HEK293 (cell line): ENCODE data around the gene AQP6.

ENCODE experiments used
- CTCF ChIA-PET: fragments of 350-600 bp; formaldehyde crosslinking; extraction: SDS; loops from one replicate; lab custom pipeline; 2021; ENCODE audit warnings: antibody characterized with exemption; lab: Yijun Ruan, JAX
- POLR2A ChIA-PET: fragments of 300-600 bp; formaldehyde crosslinking; extraction: SDS; loops from one replicate; lab custom pipeline; 2020; ENCODE audit warnings: antibody characterized with exemption, inconsistent platforms; lab: Yijun Ruan, JAX
- H3K27ac ChIP-seq: fragments of 200-500 bp; sonication (Bioruptor generic); 2 replicates; pipeline ENCODE4 v1.5.1; 2014; ENCODE audit warnings: low read depth, low read length, control low read depth, inconsistent platforms; ENCODE audit errors: extremely low read depth
- H3K36me3 ChIP-seq, 2 experiments: fragments of 200-500 bp in 1 of 2; sonication (Bioruptor generic) in 1 of 2; 1 replicate in 1 of 2; 2 replicates in 1 of 2; pipeline ENCODE4 v1.5.1; 2014 to 2017; ENCODE audit warnings: inconsistent platforms in 2 of 2, low read length in 2 of 2; ENCODE audit not compliant: control insufficient read depth in 2 of 2, insufficient read depth in 1 of 2
- H3K4me1 ChIP-seq: fragments of 200-500 bp; sonication (Bioruptor generic); 2 replicates; pipeline ENCODE4 v1.5.1; 2014; ENCODE audit warnings: mild to moderate bottlenecking, low read length, inconsistent platforms; ENCODE audit not compliant: control insufficient read depth, insufficient read depth
- H3K4me3 ChIP-seq: 2 replicates; pipeline ENCODE4 v1.5.1; 2011; ENCODE audit warnings: low read depth, mild to moderate bottlenecking, control low read depth, low read length, moderate library complexity
- H3K9me3 ChIP-seq: fragments of 200-500 bp; sonication (Bioruptor generic); 2 replicates; pipeline ENCODE4 v1.5.1; 2014; ENCODE audit warnings: low read depth, low read length, inconsistent platforms; ENCODE audit not compliant: control insufficient read depth, insufficient read depth
- GLIS1 ChIP-seq: fragments of 450-650 bp; formaldehyde crosslinking; IDR thresholded peaks from 2 replicates; pipeline ENCODE4 v1.5.1; 2016; ENCODE audit warnings: missing biosample characterization, missing genetic modification characterization
- IKZF3 ChIP-seq: fragments of 450-650 bp; IDR thresholded peaks from 2 replicates; pipeline ENCODE4 v1.5.0; 2018; ENCODE audit warnings: missing biosample characterization, mild to moderate bottlenecking, missing genetic modification characterization, moderate library complexity
- PRDM4 ChIP-seq: fragments of 450-650 bp; formaldehyde crosslinking; IDR thresholded peaks from 2 replicates; pipeline ENCODE4 v1.5.1; 2017; ENCODE audit warnings: missing biosample characterization, missing genetic modification characterization
- RBAK ChIP-seq: fragments of 450-650 bp; formaldehyde crosslinking; IDR thresholded peaks from 2 replicates; pipeline ENCODE4 v1.5.1; 2016; ENCODE audit warnings: missing biosample characterization, missing genetic modification characterization
- ZBTB44 ChIP-seq: fragments of 450-650 bp; IDR thresholded peaks from 2 replicates; pipeline ENCODE4 v1.5.1; 2018; ENCODE audit warnings: missing biosample characterization, mild to moderate bottlenecking, missing genetic modification characterization
- ZFHX2 ChIP-seq: fragments of 450-650 bp; formaldehyde crosslinking; conservative IDR thresholded peaks from 2 replicates; pipeline ENCODE4 v1.5.1; 2016; ENCODE audit warnings: missing biosample characterization, missing genetic modification characterization
- ZFP41 ChIP-seq: fragments of 450-650 bp; formaldehyde crosslinking; IDR thresholded peaks from 2 replicates; pipeline ENCODE4 v1.5.1; 2016; ENCODE audit warnings: missing biosample characterization, missing genetic modification characterization, borderline replicate concordance
- ZNF112 ChIP-seq: fragments of 450-650 bp; formaldehyde crosslinking; IDR thresholded peaks from 2 replicates; pipeline ENCODE4 v1.5.0; 2017; ENCODE audit warnings: missing biosample characterization, missing genetic modification characterization
- ZNF19 ChIP-seq: fragments of 450-650 bp; formaldehyde crosslinking; IDR thresholded peaks from 2 replicates; pipeline ENCODE4; 2016; ENCODE audit warnings: missing biosample characterization, missing genetic modification characterization, low read depth
- ZNF211 ChIP-seq: fragments of 450-650 bp; formaldehyde crosslinking; IDR thresholded peaks from 2 replicates; pipeline ENCODE4 v1.5.1; 2016; ENCODE audit warnings: low read depth, missing biosample characterization, missing genetic modification characterization
- ZNF214 ChIP-seq: fragments of 450-650 bp; formaldehyde crosslinking; IDR thresholded peaks from 2 replicates; pipeline ENCODE4 v1.5.1; 2017; ENCODE audit warnings: missing biosample characterization, mild to moderate bottlenecking, missing genetic modification characterization, borderline replicate concordance
- ZNF274 ChIP-seq, 2 experiments: fragments of 200-500 bp in 1 of 2; fragments of 450-650 bp in 1 of 2; sonication (Bioruptor generic) in 1 of 2; formaldehyde crosslinking in 1 of 2; IDR thresholded peaks; 2 replicates each; pipeline versions ENCODE4 v1.5.1 to v1.6.1; 2014 to 2016; ENCODE audit warnings: borderline replicate concordance in 1 of 2, inconsistent platforms in 1 of 2, low read length in 1 of 2, missing biosample characterization in 1 of 2, missing genetic modification characterization in 1 of 2
- ZNF335 ChIP-seq: fragments of 450-650 bp; formaldehyde crosslinking; conservative IDR thresholded peaks from 2 replicates; pipeline ENCODE4 v1.5.1; 2016; ENCODE audit warnings: missing biosample characterization, missing genetic modification characterization
- ZNF394 ChIP-seq: fragments of 450-650 bp; formaldehyde crosslinking; IDR thresholded peaks from 2 replicates; pipeline ENCODE4 v1.5.1; 2016; ENCODE audit warnings: missing biosample characterization, missing genetic modification characterization, mild to moderate bottlenecking, moderate library complexity, borderline replicate concordance
- ZNF404 ChIP-seq: fragments of 450-650 bp; formaldehyde crosslinking; IDR thresholded peaks from 2 replicates; pipeline ENCODE4 v1.5.1; 2017; ENCODE audit warnings: missing biosample characterization, missing genetic modification characterization
- ZNF501 ChIP-seq: fragments of 450-650 bp; formaldehyde crosslinking; IDR thresholded peaks from 2 replicates; pipeline ENCODE4 v1.5.1; 2016; ENCODE audit warnings: missing biosample characterization, missing genetic modification characterization
- ZNF513 ChIP-seq: fragments of 450-650 bp; IDR thresholded peaks from 2 replicates; pipeline ENCODE4 v1.5.1; 2018; ENCODE audit warnings: missing biosample characterization, missing genetic modification characterization
- ZNF629 ChIP-seq: fragments of 450-650 bp; formaldehyde crosslinking; IDR thresholded peaks from 2 replicates; pipeline ENCODE4 v1.5.1; 2017; ENCODE audit warnings: missing biosample characterization, missing genetic modification characterization
- ZNF645 ChIP-seq: fragments of 450-650 bp; formaldehyde crosslinking; IDR thresholded peaks from 2 replicates; pipeline ENCODE4; 2016; ENCODE audit warnings: missing biosample characterization, missing genetic modification characterization
- ZNF791 ChIP-seq: fragments of 450-650 bp; formaldehyde crosslinking; IDR thresholded peaks from 2 replicates; pipeline ENCODE4 v1.5.1; 2016; ENCODE audit warnings: missing biosample characterization, missing genetic modification characterization

AQP6 gene

GRCh38 chr12:49952391-49953055 is 20.2 kb upstream of the AQP6 start (continued):
- no peak for TF ChIP-seq PRDM4 (tag by site-specific recombination)

- H3K4me3 ChIP-seq: no peak overlapping the region
- H3K9me3 ChIP-seq: no peaks in the 10 kb centered on the region
- ChIA-PET POLR2A (interaction anchor here (1.2 kb wide), 1 partner anchor 12 kb away, joined by 4 read pairs; no protein-coding TSS in a partner anchor), CTCF (interaction anchor here (0.8 to 2.4 kb wide), 3 partner anchors 7 to 86 kb away, joined by 3 to 8 read pairs (median 7); no protein-coding TSS in a partner anchor)
- no peaks in the 10 kb centered on the region for H3K4me1 ChIP-seq
- no peaks in the 10 kb centered on the region for H3K36me3 ChIP-seq
- TF ChIP-seq ZNF791 (no peak), ZNF19 (tag by site-specific recombination) (no peak), ZNF404 (no peak), ZNF645 (no peak), ZNF211 (tag by site-specific recombination) (no peak), GLIS1 (tag by site-specific recombination) (no peak), ZNF112 (no peak), RBAK (tag by site-specific recombination) (no peak), IKZF3 (tag by site-specific recombination) (no peak), ZNF629 (no peak), ZNF394 (tag by site-specific recombination) (no peak), ZNF214 (no peak), ZBTB44 (tag by site-specific recombination) (no peak), ZFHX2 (no peak), ZFP41 (tag by site-specific recombination) (no peak), ZNF513 (tag by site-specific recombination) (no peak), ZNF501 (no peak), ZNF274 (IDR thresholded peaks at IDR 0.05; ENCODE audit: low read length) (no peak), ZNF274 (tag by site-specific recombination; IDR thresholded peaks at IDR 0.05; ENCODE audit: borderline replicate concordance) (no peak), ZNF335 (no peak)
- H3K27ac ChIP-seq: no peak overlapping the region
Observed at GRCh38 chr12:49953151-49953550, 19.6 kb upstream of the AQP6 start.
